GM18508 (cell line): ENCODE data around the gene CARS2.
"Not testable (repeated sequence)": the region's sequence is repeated elsewhere in the genome, so short reads cannot be mapped to it uniquely, and the experiment has no call there.

Experiments
- ATAC-seq: cut with Tn5 transposase; IDR thresholded peaks from one replicate; pipeline ENCODE4 v1.9.1; 2021; ENCODE audit warnings: moderate number of reproducible peaks; ENCODE audit not compliant: insufficient read depth, unreplicated experiment

The CARS2 gene

DNA sequence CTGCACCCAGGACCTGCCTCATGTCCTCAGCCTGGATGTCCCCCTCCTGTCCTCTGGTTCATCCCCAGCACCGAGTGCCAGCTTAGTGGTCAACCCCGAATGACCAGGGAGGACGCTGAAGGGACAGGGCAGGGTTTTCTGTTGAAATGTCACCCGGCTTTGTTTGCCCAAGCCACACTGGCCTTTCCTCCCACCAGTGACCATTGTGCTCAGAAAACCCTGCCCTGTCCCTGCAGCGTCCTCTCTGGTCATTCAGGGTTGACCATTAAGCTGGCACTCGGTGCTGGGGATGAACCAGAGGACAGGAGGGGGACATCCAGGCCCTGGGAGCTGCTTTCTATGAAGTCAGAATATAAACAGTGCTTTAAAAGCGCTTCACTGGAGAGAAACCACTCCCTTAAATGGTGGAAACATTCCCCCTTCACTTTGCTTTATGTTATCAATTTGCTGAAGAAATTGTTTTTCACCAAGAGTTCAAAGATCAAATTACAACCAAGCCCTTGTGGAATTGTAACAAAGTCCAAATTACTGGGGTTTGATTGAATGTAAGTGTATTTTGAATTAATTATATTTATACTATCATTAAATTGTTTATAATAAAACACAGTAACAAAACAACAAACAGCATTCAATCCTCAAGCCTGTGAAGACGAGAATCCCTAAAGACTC, 21.4 kb downstream of the CARS2 start:
- ATAC-seq, result no peak

DNA sequence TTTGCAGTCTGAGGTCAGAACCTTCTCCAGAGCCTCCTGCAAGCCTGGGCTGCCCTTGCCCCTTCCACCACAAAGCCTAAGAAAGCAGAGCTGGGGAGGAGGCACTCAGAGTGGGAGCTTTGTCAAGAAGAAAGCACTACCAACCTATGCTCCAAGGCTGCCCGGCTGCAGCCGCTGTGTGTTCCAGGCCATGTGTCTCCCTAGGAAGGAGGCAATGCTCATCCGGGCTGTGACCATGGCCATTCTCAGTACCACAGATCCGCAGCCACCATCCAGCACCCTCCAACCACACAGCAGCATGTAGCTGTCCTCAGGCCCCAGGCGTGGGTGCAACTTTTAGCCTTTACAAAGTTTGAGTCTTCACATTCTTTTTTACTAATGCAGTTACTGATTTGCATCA, 22.0 kb downstream of the CARS2 start:
- no peak for ATAC-seq

DNA sequence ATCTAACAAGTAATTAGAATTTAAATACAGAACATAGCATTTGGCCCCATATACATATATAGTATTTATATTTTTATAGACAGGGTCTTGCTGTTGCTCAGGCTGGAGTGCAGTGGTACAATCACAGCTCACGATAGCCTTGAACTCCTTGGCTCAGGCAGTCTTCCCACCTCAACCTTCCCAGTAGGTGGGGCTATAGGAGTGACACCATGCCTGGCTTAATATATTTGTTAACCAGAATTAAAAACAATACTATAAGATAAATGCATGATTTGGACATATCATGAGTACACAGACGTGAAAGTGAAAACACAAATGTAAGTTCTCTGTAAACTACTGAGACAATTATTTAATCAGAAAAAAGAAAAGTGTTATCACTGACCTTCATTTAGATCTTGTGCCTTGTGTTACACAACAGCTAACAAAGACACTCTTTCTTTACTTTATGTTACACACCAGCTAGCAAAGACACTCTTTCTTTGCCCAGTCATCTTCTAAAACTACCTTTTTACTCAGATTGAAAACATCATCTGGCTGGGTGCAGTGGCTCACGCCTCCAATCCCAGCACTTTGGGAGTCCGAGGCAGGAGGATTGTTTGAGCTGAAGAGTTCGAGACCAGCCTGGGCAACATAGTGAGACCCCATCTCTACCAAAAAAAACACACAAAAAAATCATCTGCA, 22.6 kb downstream of the CARS2 start:
- ATAC-seq, result no peak

DNA sequence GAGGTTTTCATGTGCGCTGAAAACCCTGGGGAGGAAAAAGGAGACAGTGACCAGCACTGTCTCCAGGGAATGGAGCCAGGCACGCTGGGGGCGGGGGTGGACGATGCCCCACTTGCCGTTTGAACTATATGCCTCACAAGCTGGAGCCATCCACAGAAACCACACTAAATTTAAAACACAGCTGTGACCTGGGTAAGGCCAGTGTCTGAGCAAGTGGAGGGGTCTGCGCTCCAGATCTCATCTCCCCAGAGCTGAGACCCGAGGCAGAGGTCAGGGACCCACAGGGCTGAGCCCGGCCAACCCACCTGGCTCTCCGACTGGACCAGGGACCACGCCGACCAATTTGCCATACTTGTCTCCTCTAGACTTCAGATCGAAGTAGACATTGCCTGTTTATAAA, 23.2 kb downstream of the CARS2 start:
- ATAC-seq, result no peak

DNA sequence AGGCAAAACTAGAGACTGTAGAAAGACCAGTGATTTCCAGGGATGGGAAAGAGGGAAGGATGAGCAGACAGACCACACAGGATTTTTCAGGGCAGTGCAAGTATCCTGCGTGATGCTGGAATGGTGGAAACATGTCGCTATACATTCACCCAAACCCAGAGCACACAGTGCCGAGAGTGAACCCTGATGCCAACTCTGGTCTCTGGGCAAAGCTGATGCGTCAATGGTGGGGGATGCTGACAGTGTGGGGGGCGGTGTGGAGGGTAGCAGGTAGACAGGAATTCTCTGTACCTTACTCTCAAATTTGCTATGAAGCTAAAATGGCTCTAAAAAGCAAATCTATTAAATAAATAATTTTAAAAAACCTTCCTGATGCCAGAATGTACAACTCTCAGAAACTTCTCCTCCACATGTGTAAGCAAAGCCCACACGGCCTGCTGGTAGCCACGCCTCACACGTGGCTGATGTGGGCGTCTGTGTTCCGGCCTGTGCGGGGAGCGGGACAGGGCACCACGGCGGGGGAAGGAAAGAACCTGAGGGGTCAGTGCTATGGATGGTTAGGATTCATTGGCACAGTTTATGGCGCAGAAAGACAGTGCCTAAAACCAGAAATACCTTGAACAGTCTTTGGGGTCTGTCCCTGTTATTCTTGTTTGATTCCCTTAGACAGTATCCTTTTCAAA, 23.9 kb downstream of the CARS2 start:
- ATAC-seq, result no peak

DNA sequence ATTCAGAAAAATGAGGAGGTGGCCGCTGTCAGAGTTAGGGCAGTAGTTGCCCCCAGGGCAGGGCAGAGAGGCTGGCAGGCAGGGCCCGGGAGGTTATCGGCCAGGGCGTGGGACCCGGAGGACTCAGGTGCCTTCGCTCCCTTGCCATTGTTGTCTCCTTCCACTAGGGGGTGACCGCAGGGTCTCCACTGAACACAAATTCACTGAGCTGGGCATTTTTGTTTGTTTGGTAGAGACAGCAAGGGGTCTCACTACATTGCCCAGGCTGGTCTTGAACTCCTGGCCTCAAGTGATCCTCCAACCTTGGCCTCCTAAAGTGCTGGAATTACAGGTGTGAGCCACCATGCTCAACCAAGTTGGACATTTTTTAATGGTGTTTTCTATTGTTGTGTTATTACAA, 25.1 kb downstream of the CARS2 start:
- no peak for ATAC-seq

DNA sequence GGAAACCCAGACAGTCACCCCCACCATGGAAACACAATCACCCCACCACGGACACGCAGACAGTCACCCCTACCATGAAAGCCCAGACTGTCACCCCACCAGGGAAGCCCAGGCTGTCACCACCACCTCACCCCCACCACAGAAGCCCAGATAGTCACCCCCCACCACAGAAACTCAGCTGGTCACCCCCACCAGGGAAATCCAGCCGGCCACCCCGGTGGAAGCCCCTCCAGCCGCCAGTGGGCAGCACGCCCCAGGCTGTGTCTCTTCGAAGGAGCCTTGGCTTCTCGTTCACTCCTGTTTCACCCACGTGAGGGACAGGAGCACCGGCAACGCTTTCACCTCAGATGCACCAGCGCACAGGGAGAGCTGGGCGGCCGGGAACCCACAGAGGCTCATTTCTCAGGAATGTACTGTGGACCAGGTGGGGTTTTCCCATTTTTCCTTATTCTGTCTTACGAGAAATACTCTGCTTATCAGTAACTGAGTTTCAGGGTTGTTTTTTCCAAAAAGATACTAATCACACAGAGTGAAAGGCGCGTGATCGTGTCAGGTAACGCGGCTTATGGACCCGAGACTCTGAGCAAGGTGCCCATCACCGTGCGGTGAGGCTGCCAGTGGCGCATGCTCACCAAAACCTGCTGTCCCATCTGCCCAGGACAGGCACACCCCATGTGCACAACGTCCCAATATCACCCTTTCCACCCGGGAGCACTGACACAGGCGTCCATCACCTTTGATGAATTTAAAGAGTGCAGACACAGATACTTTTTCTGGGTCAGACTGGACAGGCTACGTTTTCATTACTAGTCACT, 28.0 kb downstream of the CARS2 start:
- ATAC-seq, result no peak

DNA sequence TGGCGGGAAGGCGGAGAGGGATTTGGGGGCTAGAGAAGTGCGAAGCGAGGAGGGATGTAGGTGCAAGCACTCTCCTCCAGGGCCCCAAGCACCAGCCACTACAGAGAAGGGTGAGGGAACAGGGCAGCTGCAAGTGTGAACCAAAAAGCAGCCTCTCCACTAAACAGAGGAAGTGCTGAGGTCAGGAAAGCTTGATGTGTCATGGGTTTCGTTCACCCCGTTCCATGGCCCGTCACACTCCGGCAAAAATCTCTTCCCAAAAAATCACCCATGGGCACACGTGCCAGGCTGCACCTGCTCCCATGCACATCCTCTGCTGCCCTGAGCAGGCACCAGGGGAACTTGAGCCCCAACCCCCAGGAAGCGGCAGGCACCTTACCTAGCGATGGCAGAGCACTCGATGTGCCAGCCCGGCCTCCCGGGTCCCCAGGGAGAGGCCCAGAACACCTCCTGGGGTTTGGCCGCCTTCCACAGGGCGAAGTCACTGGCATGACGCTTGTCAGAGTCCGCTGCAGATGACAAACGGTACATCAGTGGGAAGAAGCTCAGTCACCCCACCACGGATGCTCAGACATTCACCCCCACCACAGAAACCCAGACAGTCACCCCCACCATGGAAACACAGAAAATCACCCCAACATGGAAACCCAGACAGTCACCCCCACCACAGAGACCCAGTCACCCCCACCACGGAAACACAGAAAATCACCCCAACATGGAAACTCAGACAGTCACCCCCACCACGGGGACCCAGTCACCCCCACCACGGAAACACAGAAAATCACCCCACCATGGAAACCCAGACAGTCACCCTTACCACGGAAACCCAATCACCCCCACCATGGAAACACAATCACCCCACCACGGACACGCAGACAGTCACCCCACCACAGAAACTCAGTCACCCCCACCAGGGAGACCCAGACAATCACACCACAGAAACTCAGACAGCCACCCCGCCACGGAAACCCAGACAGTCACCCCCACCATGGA, 29.0 kb downstream of the CARS2 start:
- peak; percentile 63 for ATAC-seq

DNA sequence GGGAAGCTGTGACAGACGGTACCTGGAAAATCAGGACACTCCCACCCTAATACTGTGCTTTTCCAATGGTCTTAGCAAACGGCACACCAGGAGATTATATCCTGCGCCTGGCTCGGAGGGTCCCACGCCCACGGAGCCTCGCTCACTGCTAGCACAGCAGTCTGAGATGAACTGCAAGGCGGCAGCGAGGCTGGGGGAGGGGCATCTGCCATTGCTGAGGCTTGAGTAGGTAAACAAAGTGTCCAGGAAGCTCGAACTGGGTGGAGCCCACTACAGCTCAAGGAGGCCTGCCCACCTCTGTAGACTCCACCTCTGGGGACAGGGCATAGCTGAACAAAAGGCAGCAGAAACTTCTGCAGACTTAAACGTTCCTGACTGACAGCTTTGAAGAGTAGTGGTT, 36.1 kb downstream of the CARS2 start:
- not testable (repeated sequence) for ATAC-seq

DNA sequence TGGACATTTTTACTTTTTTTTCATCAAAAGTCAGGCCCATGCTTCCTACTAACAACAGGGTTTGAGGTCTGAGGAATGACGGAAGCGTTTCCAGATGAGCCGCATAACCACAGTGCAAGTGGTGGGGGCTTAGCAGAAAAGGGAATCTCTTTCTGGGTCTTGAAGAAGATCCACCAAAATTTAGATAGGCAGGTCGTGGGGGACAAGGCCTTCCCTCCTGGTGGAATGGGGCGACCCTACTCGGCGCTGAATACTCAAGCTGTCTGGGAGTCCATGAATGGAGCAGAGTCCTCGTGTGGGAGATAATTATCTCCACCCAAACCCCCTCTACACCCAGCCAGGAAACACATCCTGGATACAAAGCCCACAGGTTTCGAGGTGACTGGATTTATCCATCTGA, 36.9 kb downstream of the CARS2 start:
- ATAC-seq, result no peak

DNA sequence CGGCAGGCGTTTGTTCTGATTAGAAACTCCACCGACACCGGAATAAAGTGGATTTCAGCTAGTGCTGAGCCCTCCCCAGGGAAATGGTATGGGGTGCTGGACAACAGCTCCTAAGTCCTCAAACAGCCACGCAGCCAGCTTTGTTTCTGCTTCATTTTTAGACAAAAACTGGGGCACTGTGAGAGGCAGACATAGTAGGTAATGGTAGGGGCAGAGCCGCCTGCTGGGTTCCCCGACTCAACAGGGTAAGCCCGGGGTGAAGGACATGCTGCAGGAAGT, 39.7 kb downstream of the CARS2 start:
- ATAC-seq, result no peak

DNA sequence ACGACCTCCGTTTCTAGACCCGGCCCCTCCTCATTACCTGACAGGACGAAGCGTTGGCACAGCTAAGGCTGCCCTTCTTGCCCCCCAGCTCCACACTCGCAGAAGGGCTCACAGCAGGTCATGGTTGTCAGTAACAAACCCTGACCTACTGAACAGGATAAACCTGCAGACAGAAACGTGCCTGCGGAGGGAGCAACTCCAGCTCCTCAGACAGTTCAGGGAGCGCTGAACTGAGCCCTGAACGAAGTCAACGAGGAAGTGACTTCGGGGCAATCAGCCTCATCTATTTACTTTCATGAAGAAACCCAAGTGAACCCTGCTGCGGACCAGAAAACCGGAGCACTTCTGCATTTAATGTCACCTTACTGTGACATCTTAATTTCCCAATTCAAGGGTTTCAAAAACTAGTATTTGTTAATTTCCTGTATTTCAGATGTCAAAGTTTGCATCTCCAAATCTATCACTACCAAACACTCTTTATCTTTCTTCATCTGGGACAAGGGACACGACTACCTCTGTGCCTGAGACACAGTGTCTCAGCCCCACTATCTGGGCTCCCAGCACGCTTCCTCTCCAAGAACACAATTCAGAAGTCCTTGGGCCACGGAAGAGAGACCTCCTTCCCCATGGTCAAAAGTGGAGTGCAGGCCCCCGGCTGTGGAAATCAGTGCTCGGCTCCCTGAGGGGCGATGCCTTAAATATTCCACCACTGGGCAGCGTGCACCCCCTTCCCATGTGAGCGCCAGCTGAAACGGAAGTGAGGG, 40.2 kb downstream of the CARS2 start:
- no peak for ATAC-seq

DNA sequence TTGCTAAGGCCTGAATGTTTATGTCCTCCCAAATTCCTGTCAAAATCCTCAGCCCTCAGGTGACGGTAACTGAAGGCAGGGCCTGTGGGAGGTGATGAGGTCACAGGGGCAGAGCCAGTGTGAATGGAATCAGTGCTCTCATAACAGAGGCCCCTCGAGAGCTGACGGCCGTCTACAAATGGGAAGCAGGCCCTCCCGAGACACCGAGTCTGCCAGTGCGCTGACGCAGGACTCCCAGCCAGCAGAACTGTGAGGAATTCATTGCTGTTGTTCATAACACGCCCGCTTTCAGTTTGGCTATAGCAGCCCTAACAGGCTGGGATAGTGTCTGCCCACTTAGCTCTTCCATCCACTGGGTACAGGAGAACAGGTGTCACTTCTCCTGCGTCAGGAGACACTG, 41.2 kb downstream of the CARS2 start:
- ATAC-seq, result no peak

DNA sequence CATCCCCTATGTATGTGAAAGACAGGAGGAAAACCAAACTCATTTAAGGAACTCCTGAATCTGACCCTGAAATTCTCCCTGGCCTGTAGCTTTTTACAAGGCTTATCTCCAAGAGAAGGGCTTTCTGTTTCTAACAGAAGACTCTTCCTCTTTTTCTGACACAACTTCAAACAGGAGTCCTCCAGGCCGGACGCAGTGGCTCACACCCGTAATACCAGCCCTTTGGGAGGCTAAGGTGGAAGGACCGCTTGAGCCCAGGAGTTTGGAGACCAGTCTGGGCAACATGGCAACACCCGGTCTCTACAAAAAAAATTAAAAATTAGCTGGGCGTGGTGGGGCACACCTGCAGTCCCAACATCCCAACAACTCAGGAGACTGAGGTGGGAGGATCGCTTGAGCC, 41.9 kb downstream of the CARS2 start:
- no peak for ATAC-seq

DNA sequence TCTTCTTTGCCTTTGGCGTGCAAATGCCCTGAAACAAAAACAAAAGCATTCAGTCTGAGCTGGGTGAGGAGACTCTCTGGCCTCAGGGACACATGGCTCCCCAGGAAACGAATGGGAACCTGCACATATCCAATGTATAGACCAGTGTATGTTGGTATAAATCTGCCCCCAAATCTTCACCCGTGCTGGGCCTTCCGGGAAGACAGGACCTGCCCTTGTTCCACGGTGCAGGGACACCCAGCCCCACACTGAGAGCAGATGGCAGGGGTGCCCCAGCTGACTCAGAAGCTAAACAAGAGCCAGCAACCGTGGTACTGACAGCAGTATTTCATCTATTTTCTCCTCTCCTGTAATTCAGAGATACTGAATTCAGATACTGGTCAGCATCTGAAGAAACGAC, 42.4 kb downstream of the CARS2 start:
- ATAC-seq, result no peak

DNA sequence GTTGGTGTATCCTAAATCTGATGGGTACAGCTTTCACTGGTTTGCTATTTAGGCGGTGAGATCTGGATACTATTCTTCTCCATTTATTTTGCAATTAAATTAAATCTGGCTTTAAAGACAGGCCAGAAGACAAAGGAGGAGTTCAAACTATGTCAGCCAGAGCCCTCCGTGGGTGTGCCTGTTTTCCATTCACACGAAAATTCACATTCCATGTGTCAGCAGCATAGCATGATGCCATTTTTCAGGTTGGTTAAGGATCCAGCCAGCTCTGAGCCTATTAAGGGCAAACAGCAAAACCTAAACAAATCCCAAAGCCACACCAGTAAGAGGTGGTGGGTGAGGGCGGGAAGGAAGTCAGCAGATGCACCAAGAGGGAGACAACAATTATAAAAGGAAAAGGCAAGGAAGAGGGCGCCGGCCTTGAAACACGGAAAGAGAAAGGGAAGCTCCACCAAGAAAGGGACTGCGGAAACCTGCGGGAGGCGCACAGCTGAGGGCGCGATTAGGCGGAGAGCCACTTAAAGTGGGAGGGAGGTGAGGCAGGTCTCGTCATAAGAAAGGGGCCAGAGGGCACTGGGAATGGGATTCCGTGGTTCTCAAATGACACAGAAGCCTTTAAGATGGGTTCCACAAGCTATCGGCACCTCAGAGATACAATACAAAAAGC, 43.0 kb downstream of the CARS2 start:
- ATAC-seq, result no peak

DNA sequence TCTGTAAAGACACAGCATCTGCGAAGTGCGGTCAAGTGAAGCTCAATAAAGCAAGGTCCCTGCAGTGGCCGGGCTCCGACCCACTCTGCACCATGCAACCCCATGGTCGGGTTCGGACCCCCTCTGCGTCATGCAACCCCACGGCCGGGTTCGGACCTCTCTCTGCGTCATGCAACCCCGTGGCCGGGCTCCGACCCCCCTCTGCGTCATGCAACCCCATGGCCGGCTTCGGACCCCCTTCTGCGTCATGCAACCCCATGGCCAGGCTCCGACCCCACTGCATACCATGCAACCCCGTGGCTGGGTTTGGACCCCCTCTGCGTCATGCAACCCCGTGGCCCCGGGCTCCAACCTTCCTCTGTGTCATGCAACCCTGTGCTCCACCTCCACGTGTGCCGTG, 43.8 kb downstream of the CARS2 start:
- ATAC-seq, result no peak

DNA sequence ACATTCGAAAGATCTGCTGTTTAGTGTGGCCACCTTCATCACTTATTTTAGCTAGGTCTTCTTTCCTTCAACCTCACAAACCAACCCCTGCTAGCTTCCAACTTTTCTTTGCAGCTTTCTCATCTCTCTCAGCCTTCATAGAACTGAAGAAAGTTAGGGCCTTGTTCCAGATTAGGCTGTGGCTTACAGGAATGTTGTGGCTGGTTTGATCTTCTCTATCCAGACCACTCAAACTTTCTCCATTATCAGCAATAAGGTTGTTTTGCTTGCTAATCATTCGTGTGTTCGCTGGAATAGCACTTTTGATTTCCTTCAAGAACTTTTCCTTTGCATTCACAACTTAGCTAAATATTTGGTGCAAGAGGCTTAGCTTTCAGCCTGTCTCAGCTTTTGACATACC, 44.7 kb downstream of the CARS2 start:
- ATAC-seq, result no peak
